ENCODE measurements around the gene OSBPL10.
"Not testable (repeated sequence)": the region's sequence is repeated elsewhere in the genome, so short reads cannot be mapped to it uniquely, and the experiment has no call there.

OSBPL10 gene

DNA sequence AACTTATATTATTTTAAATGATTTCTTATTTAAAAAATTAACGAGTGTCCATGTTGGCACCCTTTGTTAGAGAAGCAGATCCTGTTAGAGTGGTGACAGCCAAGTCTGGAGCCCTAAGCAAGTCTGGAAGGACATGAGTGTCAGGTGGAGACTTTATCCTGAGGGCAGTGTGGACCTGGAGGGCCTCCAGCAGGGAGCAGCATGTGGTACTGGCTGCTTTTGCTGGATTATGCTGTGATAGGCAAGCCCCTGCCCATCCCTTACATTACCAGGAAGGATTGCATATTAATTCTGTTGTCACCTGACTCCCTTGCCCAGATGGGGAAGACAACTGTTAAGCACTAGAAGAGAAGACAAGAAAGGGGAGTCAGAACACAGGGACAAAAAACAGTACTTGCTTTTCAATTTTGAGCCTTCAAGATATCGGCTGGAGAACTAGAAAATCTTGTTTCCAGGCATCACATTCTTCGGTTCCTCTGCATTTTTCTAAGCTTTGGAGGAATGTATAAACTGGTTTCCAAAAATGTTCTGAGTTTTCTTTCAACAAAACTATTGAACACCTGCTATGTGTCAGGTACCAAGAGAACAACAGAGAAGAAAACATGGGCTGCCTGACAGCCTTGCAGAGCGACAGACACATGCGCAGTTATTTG is 23.2 kb upstream of the OSBPL10 start:
- TF ChIP-seq FOXK2 (IDR thresholded peaks at IDR 0.05), result no peak
- no peak for TF ChIP-seq ELF4 (IDR thresholded peaks at IDR 0.05)
- no peak for TF ChIP-seq L3MBTL2 (conservative IDR thresholded peaks at IDR 0.05)
- TF ChIP-seq SP1 (IDR thresholded peaks at IDR 0.05), result no peak
- ChIA-PET POLR2A (no interaction called here), CTCF (no interaction called here)
- peak; percentile 28 for DNase-seq (ENCODE audit: extremely low spot score)

DNA sequence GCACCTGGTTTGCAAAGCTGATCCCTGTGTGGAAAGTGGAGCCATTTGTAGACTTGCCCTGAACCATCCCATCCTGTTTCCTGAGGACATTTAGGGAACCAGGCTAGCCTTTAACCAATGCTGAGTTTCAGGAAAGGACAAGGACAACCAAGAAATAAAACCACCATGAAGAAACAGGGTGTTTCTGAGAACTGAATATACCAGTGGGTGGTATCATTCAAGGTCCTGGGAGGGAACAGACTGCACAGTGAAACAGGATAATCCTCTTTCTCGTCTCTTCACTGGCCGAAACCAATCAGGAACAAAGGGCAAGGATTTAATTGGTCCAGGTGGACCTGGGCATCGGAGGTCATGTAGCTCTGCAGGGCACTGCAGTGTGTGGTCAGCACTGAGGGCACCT is 22.3 kb upstream of the OSBPL10 start:
- no peak for DNase-seq (ENCODE audit: extremely low spot score)
- CTCF ChIA-PET, result no interaction called here

DNA sequence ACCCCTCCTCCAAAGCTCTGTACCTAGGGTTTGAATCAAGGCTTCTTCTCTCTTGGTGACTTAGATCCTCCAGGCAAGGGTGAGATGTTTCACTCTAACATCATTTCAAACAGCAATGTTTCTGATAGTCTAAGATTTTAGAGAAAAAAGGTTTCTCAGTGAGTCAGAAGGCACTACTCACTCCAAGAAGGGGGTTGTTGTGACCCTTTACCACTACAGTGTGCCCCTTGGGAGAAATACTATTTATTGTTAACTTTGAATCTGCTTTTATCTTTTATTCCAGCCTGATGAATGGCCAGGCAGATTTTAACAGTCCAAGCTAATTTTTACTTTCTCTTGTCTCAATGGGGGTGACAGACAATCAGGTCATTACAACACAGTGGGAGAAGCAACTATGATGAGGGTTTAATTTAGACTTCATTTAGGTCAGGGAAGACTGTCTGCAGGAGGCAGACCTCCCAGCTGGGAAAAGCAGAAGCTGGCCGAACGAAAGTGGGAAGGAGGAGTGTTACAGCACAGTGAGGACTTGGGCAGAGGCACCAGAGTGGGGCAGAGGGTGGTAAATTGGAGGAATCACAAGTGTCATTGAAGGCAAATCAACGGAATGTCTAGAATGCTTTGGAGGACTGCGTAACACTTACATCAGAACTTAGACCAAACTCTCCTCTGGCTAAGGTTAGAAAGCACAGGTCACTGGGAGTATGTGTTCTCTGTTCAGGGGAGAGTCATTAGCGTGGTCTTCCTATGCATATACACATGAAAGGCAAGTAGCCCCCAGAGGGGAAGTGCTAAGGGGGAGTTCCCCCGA is 21.7 kb upstream of the OSBPL10 start:
- ChIA-PET POLR2A (no interaction called here), CTCF (no interaction called here)
- TF ChIP-seq ZNF384 (IDR thresholded peaks at IDR 0.05) (no peak), TARDBP (IDR thresholded peaks at IDR 0.05) (no peak), SUZ12 (IDR thresholded peaks at IDR 0.05) (no peak), ELF4 (IDR thresholded peaks at IDR 0.05) (no peak), NFRKB (IDR thresholded peaks at IDR 0.05) (no peak), CTBP1 (IDR thresholded peaks at IDR 0.05; ENCODE audit: borderline replicate concordance) (no peak), SP1 (IDR thresholded peaks at IDR 0.05) (no peak), HDGF (IDR thresholded peaks at IDR 0.05; ENCODE audit: borderline replicate concordance) (no peak), L3MBTL2 (conservative IDR thresholded peaks at IDR 0.05) (no peak)
- TF ChIP-seq, protein P1, sequence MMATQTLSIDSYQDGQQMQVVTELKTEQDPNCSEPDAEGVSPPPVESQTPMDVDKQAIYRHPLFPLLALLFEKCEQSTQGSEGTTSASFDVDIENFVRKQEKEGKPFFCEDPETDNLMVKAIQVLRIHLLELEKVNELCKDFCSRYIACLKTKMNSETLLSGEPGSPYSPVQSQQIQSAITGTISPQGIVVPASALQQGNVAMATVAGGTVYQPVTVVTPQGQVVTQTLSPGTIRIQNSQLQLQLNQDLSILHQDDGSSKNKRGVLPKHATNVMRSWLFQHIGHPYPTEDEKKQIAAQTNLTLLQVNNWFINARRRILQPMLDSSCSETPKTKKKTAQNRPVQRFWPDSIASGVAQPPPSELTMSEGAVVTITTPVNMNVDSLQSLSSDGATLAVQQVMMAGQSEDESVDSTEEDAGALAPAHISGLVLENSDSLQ (IDR thresholded peaks at IDR 0.05), result no peak
- DNase-seq (ENCODE audit: extremely low spot score), result no peak

More for the DNA sequence above, 22.3 kb upstream of the OSBPL10 start:
- TF ChIP-seq FOXA1 (IDR thresholded peaks at IDR 0.05) (no peak), FOXM1 (IDR thresholded peaks at IDR 0.05; ENCODE audit: borderline replicate concordance) (no peak), HDGF (IDR thresholded peaks at IDR 0.05; ENCODE audit: borderline replicate concordance) (no peak), LEF1 (IDR thresholded peaks at IDR 0.05; ENCODE audit: borderline replicate concordance) (no peak), ELF4 (IDR thresholded peaks at IDR 0.05) (no peak), BHLHE40 (IDR thresholded peaks at IDR 0.05; ENCODE audit: borderline replicate concordance) (no peak), L3MBTL2 (conservative IDR thresholded peaks at IDR 0.05) (no peak), FOXK2 (IDR thresholded peaks at IDR 0.05) (no peak), SUZ12 (IDR thresholded peaks at IDR 0.05) (no peak)
- TF ChIP-seq, protein P1 (IDR thresholded peaks at IDR 0.05), result no peak
- POLR2A ChIA-PET, result no interaction called here

- TF ChIP-seq FOXM1 (IDR thresholded peaks at IDR 0.05; ENCODE audit: borderline replicate concordance), result no peak
- TF ChIP-seq FOXA1 (IDR thresholded peaks at IDR 0.05), result no peak
- TF ChIP-seq SP1 (IDR thresholded peaks at IDR 0.05), result no peak
- no peak for TF ChIP-seq HDGF (IDR thresholded peaks at IDR 0.05; ENCODE audit: borderline replicate concordance)
- TF ChIP-seq ELF4 (IDR thresholded peaks at IDR 0.05), result no peak
- no peak for TF ChIP-seq L3MBTL2 (conservative IDR thresholded peaks at IDR 0.05)
- no peak for TF ChIP-seq CTBP1 (IDR thresholded peaks at IDR 0.05; ENCODE audit: borderline replicate concordance)
- TF ChIP-seq, protein P1 (IDR thresholded peaks at IDR 0.05), result no peak
- TF ChIP-seq LEF1 (IDR thresholded peaks at IDR 0.05; ENCODE audit: borderline replicate concordance), result no peak
- TF ChIP-seq NFRKB (IDR thresholded peaks at IDR 0.05), result no peak
- no peak for TF ChIP-seq BHLHE40 (IDR thresholded peaks at IDR 0.05; ENCODE audit: borderline replicate concordance)
- no peak for TF ChIP-seq FOXK2 (IDR thresholded peaks at IDR 0.05)
- no peak for DNase-seq (ENCODE audit: extremely low spot score)
- POLR2A ChIA-PET, result no interaction called here
- CTCF ChIA-PET, result no interaction called here
Observed at GRCh38 chr3:32000877-32001276, 19.8 kb upstream of the OSBPL10 start.

- TF ChIP-seq CTBP1 (IDR thresholded peaks at IDR 0.05; ENCODE audit: borderline replicate concordance) (no peak), L3MBTL2 (conservative IDR thresholded peaks at IDR 0.05) (no peak), HDGF (IDR thresholded peaks at IDR 0.05; ENCODE audit: borderline replicate concordance) (no peak), BHLHE40 (IDR thresholded peaks at IDR 0.05; ENCODE audit: borderline replicate concordance) (no peak)
- DNase-seq (ENCODE audit: extremely low spot score), result no peak
- CTCF ChIA-PET, result no interaction called here
- POLR2A ChIA-PET, result no interaction called here
Observed at GRCh38 chr3:31999907-32000439, 18.9 kb upstream of the OSBPL10 start.

DNA sequence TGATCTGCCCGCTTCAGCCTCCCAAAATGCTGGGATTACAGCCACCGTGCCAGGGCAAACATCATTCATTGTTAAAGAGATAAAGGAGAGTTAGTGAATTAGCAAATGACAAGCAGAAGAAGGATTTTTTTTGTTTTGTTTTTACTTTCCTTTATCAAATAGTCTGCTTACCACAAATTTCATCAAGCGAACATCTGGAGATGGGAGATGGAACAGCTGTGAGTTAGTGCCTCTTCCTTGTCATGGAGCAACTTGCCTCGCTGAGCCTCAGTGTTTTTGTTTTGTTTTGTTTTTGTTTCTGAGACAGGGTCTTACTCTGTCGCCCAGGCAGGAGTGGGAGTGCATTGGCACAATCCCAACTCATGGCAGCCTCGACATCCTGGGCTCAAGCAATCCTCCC is 16.4 kb upstream of the OSBPL10 start:
- CTCF ChIA-PET, result no interaction called here
- no peak for TF ChIP-seq FOXA1 (IDR thresholded peaks at IDR 0.05)

DNA sequence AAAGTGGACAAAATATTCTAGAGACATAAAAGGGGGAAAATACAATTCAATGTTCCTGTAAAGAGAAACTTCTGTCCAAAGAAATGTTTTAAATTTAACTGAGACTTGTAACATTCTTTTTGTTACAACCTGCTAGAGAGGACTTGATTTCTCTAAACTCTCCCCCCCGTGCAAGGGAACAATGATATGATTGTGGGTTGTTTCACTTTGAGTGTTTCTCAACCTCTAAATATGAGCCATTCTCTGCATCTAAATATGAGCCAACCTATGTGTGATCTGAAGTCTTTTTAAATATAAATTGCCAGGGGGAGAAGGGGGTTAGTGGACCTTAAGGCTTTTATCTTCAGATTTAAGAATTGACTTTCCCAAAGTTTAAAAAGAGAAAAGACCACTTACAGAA is 15.1 kb upstream of the OSBPL10 start:
- no peak for DNase-seq (ENCODE audit: extremely low spot score)
- CTCF ChIA-PET, result no interaction called here
- POLR2A ChIA-PET, result no interaction called here
- TF ChIP-seq BHLHE40 (IDR thresholded peaks at IDR 0.05; ENCODE audit: borderline replicate concordance) (no peak), NFRKB (IDR thresholded peaks at IDR 0.05) (no peak), FOXA1 (IDR thresholded peaks at IDR 0.05) (no peak), SP1 (IDR thresholded peaks at IDR 0.05) (no peak), CTBP1 (IDR thresholded peaks at IDR 0.05; ENCODE audit: borderline replicate concordance) (no peak), LEF1 (IDR thresholded peaks at IDR 0.05; ENCODE audit: borderline replicate concordance) (no peak), FOXK2 (IDR thresholded peaks at IDR 0.05) (no peak), ELF4 (IDR thresholded peaks at IDR 0.05) (no peak), L3MBTL2 (conservative IDR thresholded peaks at IDR 0.05) (no peak), ZNF384 (IDR thresholded peaks at IDR 0.05) (no peak), FOXM1 (IDR thresholded peaks at IDR 0.05; ENCODE audit: borderline replicate concordance) (no peak), TARDBP (IDR thresholded peaks at IDR 0.05) (no peak), HDGF (IDR thresholded peaks at IDR 0.05; ENCODE audit: borderline replicate concordance) (no peak), SUZ12 (IDR thresholded peaks at IDR 0.05) (no peak)
- TF ChIP-seq, protein P1 (IDR thresholded peaks at IDR 0.05), result no peak

More for the DNA sequence above, 16.4 kb upstream of the OSBPL10 start:
- POLR2A ChIA-PET, result no interaction called here
- DNase-seq (ENCODE audit: extremely low spot score), result no peak

DNA sequence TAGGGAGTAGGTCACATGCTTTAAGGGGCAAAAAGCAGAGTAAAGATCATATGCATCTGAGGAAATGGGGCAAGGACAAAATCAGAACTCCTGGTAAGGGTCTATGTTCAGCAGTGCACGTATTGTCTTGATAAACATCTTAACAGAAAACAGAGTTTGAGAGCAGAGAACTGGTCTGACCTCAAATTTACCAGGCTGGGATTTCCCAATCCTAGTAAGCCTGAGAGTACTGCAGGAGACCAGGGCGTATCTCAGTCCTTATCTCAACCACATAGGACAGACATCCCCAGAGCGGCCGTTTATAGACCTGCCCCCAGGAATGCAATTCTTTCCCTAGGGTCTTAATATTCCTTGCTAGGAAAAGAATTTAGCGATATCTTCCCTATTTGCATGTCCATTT is 14.0 kb upstream of the OSBPL10 start:
- POLR2A ChIA-PET; DNase-seq (ENCODE audit: extremely low spot score); CTCF ChIA-PET: not testable (repeated sequence)

Measured in HEK293T (cell line).